ENCODE results near the gene CCDC121. TPM values are rescaled to one million over a fixed set of nuclear protein-coding genes. Genes with fewer than 3 reads are reported as not detected.
"Not testable (repeated sequence)": the region's sequence is repeated elsewhere in the genome, so short reads cannot be mapped to it uniquely, and the experiment has no call there.

CCDC121 gene
- total and polyA plus RNA-seq, 4 donors: 1.8 to 12.8 (median 3.5) TPM

DNA sequence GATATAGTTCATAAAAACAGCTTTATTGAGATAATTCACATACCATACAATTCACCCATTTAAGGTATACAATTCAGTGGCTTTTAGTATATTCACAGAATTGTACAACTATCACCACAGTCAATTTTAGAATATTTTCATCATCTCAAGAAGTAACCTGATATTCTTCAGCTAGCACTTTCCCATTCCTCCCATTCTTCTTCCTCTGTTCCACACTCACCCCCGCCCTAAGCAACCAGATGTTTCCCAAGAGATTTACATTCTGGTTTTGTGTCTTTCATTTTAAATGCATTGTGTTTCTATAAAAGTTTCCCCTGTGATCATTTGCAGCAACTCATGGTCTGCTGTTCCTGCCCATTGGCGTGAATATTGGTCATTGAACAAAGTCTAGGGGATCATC lies 5.5 kb upstream of the CCDC121 start:
- ATAC-seq (ENCODE audit: insufficient read depth, low FRiP score) (no peak), DNase-seq (no peak)
- Histone ChIP-seq H3K27me3 (ENCODE audit: control insufficient read depth in 3 of 3, insufficient read depth in 3 of 3, low read length in 2 of 3) (no peaks in the 10 kb centered on the region), H3K4me3 (no peak overlapping the region), H3K9ac (ENCODE audit: insufficient read depth in 1 of 2, low read length in 2 of 2) (no peak overlapping the region), H3K4me1 (ENCODE audit: control insufficient read depth in 5 of 5, insufficient read depth in 5 of 5, low read length in 5 of 5) (peaks cover 0 to 6% (median 0%) of the 10 kb centered on the region in 5 donors), H3K36me3 (ENCODE audit: control insufficient read depth in 4 of 4, insufficient read depth in 4 of 4, low read length in 4 of 4) (peaks cover 26 to 40% (median 32%) of the 10 kb centered on the region in 4 donors), H3K27ac (ENCODE audit: low read depth in 1 of 2, low read length in 1 of 2) (no peak overlapping the region), H3K9me3 (ENCODE audit: control insufficient read depth in 4 of 4, insufficient read depth in 3 of 4, low read length in 3 of 4) (no peaks in the 10 kb centered on the region)
- WGBS, 2 donors: 98 to 99% methylated on average over 2 of the region's 2 CpGs
- TF ChIP-seq, protein P1, sequence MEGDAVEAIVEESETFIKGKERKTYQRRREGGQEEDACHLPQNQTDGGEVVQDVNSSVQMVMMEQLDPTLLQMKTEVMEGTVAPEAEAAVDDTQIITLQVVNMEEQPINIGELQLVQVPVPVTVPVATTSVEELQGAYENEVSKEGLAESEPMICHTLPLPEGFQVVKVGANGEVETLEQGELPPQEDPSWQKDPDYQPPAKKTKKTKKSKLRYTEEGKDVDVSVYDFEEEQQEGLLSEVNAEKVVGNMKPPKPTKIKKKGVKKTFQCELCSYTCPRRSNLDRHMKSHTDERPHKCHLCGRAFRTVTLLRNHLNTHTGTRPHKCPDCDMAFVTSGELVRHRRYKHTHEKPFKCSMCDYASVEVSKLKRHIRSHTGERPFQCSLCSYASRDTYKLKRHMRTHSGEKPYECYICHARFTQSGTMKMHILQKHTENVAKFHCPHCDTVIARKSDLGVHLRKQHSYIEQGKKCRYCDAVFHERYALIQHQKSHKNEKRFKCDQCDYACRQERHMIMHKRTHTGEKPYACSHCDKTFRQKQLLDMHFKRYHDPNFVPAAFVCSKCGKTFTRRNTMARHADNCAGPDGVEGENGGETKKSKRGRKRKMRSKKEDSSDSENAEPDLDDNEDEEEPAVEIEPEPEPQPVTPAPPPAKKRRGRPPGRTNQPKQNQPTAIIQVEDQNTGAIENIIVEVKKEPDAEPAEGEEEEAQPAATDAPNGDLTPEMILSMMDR (IDR thresholded peaks at IDR 0.05; ENCODE audit: control extremely low read depth, extremely low read depth): no peak

DNA sequence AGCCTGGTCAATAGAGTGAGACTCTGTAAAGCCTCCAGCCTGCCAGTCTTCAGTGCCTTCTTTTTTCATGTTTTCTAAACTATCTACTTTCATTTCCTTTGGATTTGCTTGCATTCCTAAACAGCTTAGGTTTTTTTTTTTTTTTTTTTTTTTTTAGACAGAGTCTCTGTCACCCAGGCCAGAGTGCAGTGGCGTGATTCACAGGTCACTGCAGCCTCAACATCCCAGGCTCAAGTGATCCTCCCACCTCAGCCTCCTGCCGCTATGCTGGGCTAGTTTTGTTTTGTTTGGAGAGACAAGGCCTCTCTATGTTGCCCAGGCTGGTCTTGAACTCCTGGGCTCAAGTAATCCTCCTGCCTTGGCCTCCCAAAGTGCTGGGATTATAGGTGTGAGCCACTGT lies 1.4 kb upstream of the CCDC121 start:
- not testable (repeated sequence) for H3K27ac ChIP-seq (ENCODE audit: low read depth in 1 of 2, low read length in 1 of 2); H3K27me3 ChIP-seq (ENCODE audit: control insufficient read depth in 3 of 3, insufficient read depth in 3 of 3, low read length in 2 of 3); H3K4me3 ChIP-seq; ATAC-seq (ENCODE audit: insufficient read depth, low FRiP score); DNase-seq; H3K9me3 ChIP-seq (ENCODE audit: control insufficient read depth in 4 of 4, insufficient read depth in 3 of 4, low read length in 3 of 4); H3K9ac ChIP-seq (ENCODE audit: insufficient read depth in 1 of 2, low read length in 2 of 2)
- 95 to 98% methylated on average over 2 of the region's 2 CpGs for WGBS, 2 donors
- peaks cover 0 to 11% (median 7%) of the 10 kb centered on the region in 5 donors for H3K4me1 ChIP-seq (ENCODE audit: control insufficient read depth in 5 of 5, insufficient read depth in 5 of 5, low read length in 5 of 5)
- H3K36me3 ChIP-seq (ENCODE audit: control insufficient read depth in 4 of 4, insufficient read depth in 4 of 4, low read length in 4 of 4): peaks cover 10 to 23% (median 20%) of the 10 kb centered on the region in 4 donors

DNA sequence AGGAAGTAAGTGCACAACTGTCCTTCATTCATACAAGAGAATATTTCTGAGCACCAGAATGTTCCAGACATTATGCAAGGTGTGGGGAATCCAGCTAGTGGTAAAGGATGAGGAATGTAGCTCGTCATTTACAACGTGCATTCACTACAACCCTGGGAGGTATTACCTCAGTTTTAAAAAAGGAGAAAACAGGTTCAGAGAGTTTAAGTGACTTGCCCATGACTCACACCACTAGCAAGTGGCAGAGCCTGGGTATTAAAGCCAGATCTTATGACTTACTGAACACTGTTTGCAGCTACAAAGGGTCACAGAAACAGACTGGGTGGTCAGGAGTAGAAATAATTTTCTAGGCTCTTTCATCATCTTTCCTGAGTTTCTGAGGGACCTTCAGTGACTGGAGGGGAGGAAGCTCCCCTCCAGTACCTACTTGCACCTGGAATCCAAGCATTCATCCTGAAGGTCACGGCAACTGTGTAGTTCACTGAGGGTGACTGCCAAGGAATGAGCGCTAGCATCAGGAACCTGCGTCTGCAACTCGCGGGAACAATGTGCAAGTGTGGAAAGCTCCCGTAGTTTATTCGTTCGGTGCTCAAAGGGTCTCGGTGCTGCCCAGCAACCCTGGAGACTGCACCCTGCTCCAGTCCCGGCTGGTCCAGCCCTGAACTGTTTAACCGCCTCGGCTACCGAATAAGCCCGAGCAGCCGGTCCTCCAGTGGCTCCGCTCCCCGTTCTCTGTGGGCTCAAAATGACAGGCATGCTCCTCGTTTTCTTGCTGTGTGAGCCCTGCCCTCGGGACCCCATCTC lies 647 bp downstream of the CCDC121 start:
- peak overlapping the region; percentile 65 to 88 for H3K9ac ChIP-seq (ENCODE audit: insufficient read depth in 1 of 2, low read length in 2 of 2)
- peaks cover 2 to 20% (median 14%) of the 10 kb centered on the region in 4 donors for H3K36me3 ChIP-seq (ENCODE audit: control insufficient read depth in 4 of 4, insufficient read depth in 4 of 4, low read length in 4 of 4)
- ATAC-seq (ENCODE audit: insufficient read depth, low FRiP score): peak; percentile 42
- peak overlapping the region; percentile 77 for H3K4me3 ChIP-seq
- 3 to 4% methylated on average over 20 to 21 of the region's 21 CpGs for WGBS, 2 donors
- DNase-seq: peak in 1 of 3 donors; percentile 23
- no peaks in the 10 kb centered on the region for H3K27me3 ChIP-seq (ENCODE audit: control insufficient read depth in 3 of 3, insufficient read depth in 3 of 3, low read length in 2 of 3)
- H3K9me3 ChIP-seq (ENCODE audit: control insufficient read depth in 4 of 4, insufficient read depth in 3 of 4, low read length in 3 of 4): no peaks in the 10 kb centered on the region
- H3K27ac ChIP-seq (ENCODE audit: low read depth in 1 of 2, low read length in 1 of 2): peak overlapping the region; percentile 65 to 76
- H3K4me1 ChIP-seq (ENCODE audit: control insufficient read depth in 5 of 5, insufficient read depth in 5 of 5, low read length in 5 of 5): peaks cover 0 to 11% (median 7%) of the 10 kb centered on the region in 5 donors
- TF ChIP-seq, protein P1 (IDR thresholded peaks at IDR 0.05; ENCODE audit: control extremely low read depth, extremely low read depth): no peak

DNA sequence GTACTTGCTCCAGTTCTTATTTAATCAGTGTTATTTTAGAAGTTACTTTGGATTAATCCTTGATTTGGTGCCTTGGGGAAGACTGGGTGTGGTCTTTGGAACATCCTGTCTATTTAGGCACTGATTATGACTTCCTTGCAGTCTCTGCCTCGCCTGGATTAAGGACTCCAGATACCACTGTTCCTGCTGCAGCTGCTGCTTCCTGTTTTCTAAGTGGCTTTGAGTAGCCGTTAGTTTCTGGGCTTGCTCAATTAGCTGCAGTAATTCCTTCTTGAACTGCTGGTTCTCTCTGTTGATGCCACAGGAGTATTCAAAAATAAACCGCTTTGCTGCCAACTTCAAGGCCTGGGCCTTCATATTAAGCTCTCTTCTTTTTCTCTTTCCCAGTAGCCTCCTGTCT lies 1.9 kb downstream of the CCDC121 start:
- 14 to 45% methylated on average over 3 of the region's 3 CpGs for WGBS, 2 donors
- H3K27ac ChIP-seq (ENCODE audit: low read depth in 1 of 2, low read length in 1 of 2): peak overlapping the region in 1 of 2 donors; percentile 17
- H3K36me3 ChIP-seq (ENCODE audit: control insufficient read depth in 4 of 4, insufficient read depth in 4 of 4, low read length in 4 of 4): peaks cover 4 to 24% (median 16%) of the 10 kb centered on the region in 4 donors
- DNase-seq: peak in 1 of 3 donors; percentile 3
- not testable (repeated sequence) for H3K27me3 ChIP-seq (ENCODE audit: control insufficient read depth in 3 of 3, insufficient read depth in 3 of 3, low read length in 2 of 3); ATAC-seq (ENCODE audit: insufficient read depth, low FRiP score); H3K9me3 ChIP-seq (ENCODE audit: control insufficient read depth in 4 of 4, insufficient read depth in 3 of 4, low read length in 3 of 4); H3K9ac ChIP-seq (ENCODE audit: insufficient read depth in 1 of 2, low read length in 2 of 2); H3K4me3 ChIP-seq
- H3K4me1 ChIP-seq (ENCODE audit: control insufficient read depth in 5 of 5, insufficient read depth in 5 of 5, low read length in 5 of 5): peaks cover 0 to 11% (median 7%) of the 10 kb centered on the region in 5 donors

DNA sequence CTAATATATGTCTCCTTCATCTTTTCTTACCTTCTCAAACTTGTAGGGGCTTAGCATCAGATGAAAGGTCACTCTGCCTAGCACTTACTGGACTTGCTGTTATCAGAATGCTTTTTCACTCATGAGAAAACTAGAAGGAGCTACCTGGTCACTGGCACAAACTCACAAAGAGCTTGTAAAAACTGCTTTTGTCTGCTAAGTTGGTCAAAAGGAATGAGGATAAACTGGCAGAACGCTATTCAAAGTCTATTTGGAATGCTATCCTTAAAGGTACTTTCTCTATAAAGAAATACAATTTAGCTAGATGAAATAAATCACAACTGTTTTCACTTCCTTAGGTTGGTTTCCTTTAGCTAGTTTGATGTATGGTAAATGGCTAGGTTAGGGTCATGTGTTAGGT lies 2.5 kb downstream of the CCDC121 start:
- H3K27ac ChIP-seq (ENCODE audit: low read depth in 1 of 2, low read length in 1 of 2); H3K9me3 ChIP-seq (ENCODE audit: control insufficient read depth in 4 of 4, insufficient read depth in 3 of 4, low read length in 3 of 4); H3K4me3 ChIP-seq; H3K9ac ChIP-seq (ENCODE audit: insufficient read depth in 1 of 2, low read length in 2 of 2); H3K27me3 ChIP-seq (ENCODE audit: control insufficient read depth in 3 of 3, insufficient read depth in 3 of 3, low read length in 2 of 3); ATAC-seq (ENCODE audit: insufficient read depth, low FRiP score): not testable (repeated sequence)
- DNase-seq: peak in 1 of 3 donors; percentile 3
- Histone ChIP-seq H3K36me3 (ENCODE audit: control insufficient read depth in 4 of 4, insufficient read depth in 4 of 4, low read length in 4 of 4) (peaks cover 6 to 27% (median 15%) of the 10 kb centered on the region in 4 donors), H3K4me1 (ENCODE audit: control insufficient read depth in 5 of 5, insufficient read depth in 5 of 5, low read length in 5 of 5) (peaks cover 0 to 11% (median 7%) of the 10 kb centered on the region in 5 donors)
- WGBS, 2 donors: 67 to 72% methylated on average over 1 of the region's 1 CpG

Measured in lung (tissue), 12 donors.